NCI-H1436 (cell line): ENCODE results near the gene INO80C.
"Not testable (repeated sequence)": the region's sequence is repeated elsewhere in the genome, so short reads cannot be mapped to it uniquely, and the experiment has no call there.

ENCODE experiments used
- DNase-seq: peaks from one replicate; lab custom pipeline; 2025; lab: John Stamatoyannopoulos, UW

The INO80C gene

GRCh38 chr18:35460736-35461161 is 37.0 kb downstream of the INO80C start:
- DNase-seq, result no peak

GRCh38 chr18:35459997-35460396 is 37.8 kb downstream of the INO80C start:
- no peak for DNase-seq

GRCh38 chr18:35458677-35459441 is 38.9 kb downstream of the INO80C start:
- no peak for DNase-seq

GRCh38 chr18:35458271-35458670 is 39.5 kb downstream of the INO80C start:
- DNase-seq, result no peak

- DNase-seq, result no peak
Measured at GRCh38 chr18:35457140-35457704, 40.5 kb downstream of the INO80C start.

- DNase-seq, result no peak
Measured at GRCh38 chr18:35455926-35456763, 41.6 kb downstream of the INO80C start.

- DNase-seq, result no peak
Measured at GRCh38 chr18:35454803-35455202, 43.0 kb downstream of the INO80C start.

GRCh38 chr18:35453065-35453464 is 44.7 kb downstream of the INO80C start:
- DNase-seq, result not testable (repeated sequence)

GRCh38 chr18:35451916-35452315 is 45.8 kb downstream of the INO80C start:
- DNase-seq, result no peak

GRCh38 chr18:35451032-35451431 is 46.7 kb downstream of the INO80C start:
- DNase-seq, result no peak

GRCh38 chr18:35444636-35445035 is 53.1 kb downstream of the INO80C start:
- no peak for DNase-seq

GRCh38 chr18:35443847-35444246 is 53.9 kb downstream of the INO80C start:
- DNase-seq, result no peak

- DNase-seq, result no peak
Measured at GRCh38 chr18:35443434-35443833, 54.3 kb downstream of the INO80C start.

GRCh38 chr18:35442701-35443100 is 55.1 kb downstream of the INO80C start:
- no peak for DNase-seq

- no peak for DNase-seq
Measured at GRCh38 chr18:35441857-35442595, 55.7 kb downstream of the INO80C start.

- no peak for DNase-seq
Measured at GRCh38 chr18:35438480-35439234, 59.1 kb downstream of the INO80C start.

GRCh38 chr18:35437836-35438235 is 59.9 kb downstream of the INO80C start:
- DNase-seq, result no peak

GRCh38 chr18:35436076-35436649 is 61.6 kb downstream of the INO80C start:
- DNase-seq, result no peak

GRCh38 chr18:35435401-35435800 is 62.4 kb downstream of the INO80C start:
- no peak for DNase-seq

GRCh38 chr18:35432565-35433001 is 65.2 kb downstream of the INO80C start:
- DNase-seq, result no peak

GRCh38 chr18:35431374-35431741 is 66.4 kb downstream of the INO80C start:
- no peak for DNase-seq
